ENCODE measurements around the gene OSGEP. TPM values are rescaled to one million over a fixed set of nuclear protein-coding genes. Genes with fewer than 3 reads are reported as not detected.

Gene OSGEP
- total and polyA plus RNA-seq, 2 donors (not counting 1 experiment from before 2014, with no cell fraction given) = 18.1 to 34.0 TPM

DNA sequence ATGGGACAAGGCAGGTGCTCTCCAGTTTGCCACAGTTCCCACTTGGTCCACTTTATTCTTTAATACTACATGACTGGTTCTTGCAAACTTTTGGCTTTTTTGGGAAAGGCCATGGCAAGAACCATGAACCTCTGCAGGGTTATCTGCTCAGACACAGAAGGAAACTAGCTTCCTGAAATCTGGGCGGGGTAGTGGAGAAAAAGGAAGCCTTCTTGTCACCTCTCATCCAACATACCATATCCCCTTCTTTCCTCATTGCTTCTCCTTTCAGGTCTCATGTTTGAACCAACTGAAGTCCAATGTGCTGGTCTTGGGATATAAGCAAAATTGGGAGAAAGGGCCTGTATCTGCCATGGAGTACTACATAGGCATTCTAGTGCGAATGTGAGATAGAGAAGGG is 13.2 kb downstream of the OSGEP start:
- Histone ChIP-seq H2AFZ (ENCODE audit: low read length) (no peak overlapping the region), H3K4me2 (ENCODE audit: extremely low read depth, insufficient read depth, low read length) (no peak overlapping the region), H4K20me1 (ENCODE audit: control insufficient read depth, extremely low read depth, insufficient read depth, low read length) (no peaks in the 10 kb centered on the region), H3K36me3 (ENCODE audit: control insufficient read depth, insufficient read depth, low read length) (peaks cover 3% of the 10 kb centered on the region), H3K9me3 (ENCODE audit: control insufficient read depth, insufficient read depth, low read depth, low read length) (no peaks in the 10 kb centered on the region), H3K79me2 (ENCODE audit: control insufficient read depth, insufficient read depth, low read length) (no peaks in the 10 kb centered on the region), H3K27me3 (ENCODE audit: control insufficient read depth, insufficient read depth, low read length) (no peaks in the 10 kb centered on the region), H3K4me3 (replicated peaks in 1 of 4; ENCODE audit: control extremely low read depth in 1 of 4, insufficient read depth in 1 of 4, low read depth in 3 of 4, low read length in 4 of 4) (no peak overlapping the region), H3K4me1 (ENCODE audit: control insufficient read depth, extremely low read depth, insufficient read depth, low read length) (no peaks in the 10 kb centered on the region), H3K9ac (ENCODE audit: insufficient read depth, low read length) (no peak overlapping the region), H3K27ac (ENCODE audit: insufficient read depth, low read length) (no peak overlapping the region)
- TF ChIP-seq EZH2 (IDR thresholded peaks at IDR 0.05; ENCODE audit: low read length, missing control alignments) = no peak
- no peak for DNase-seq (ENCODE audit: low read depth in 2 of 2)

DNA sequence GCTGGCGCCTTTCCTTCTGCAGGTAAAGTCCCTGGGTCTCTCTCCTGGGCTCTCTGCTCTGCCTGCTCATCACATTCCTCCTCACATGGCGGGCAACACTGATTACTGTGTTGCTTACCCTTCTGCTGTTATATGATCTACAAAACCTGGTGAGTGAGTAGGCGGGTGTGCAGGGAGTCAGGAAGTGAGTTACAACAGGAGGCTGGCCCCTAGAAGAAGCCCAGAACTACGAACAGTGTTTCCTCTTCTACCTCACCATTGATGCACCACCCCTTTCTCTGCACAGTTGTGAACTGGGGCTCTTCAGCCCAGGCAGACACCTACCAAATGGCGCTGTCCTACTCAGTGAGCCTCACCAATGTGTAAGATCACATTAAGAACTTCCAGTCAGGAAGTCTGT is 13.7 kb downstream of the OSGEP start:
- Histone ChIP-seq H3K4me3 (replicated peaks in 1 of 4; ENCODE audit: control extremely low read depth in 1 of 4, insufficient read depth in 1 of 4, low read depth in 3 of 4, low read length in 4 of 4) (no peak overlapping the region), H3K27me3 (ENCODE audit: control insufficient read depth, insufficient read depth, low read length) (no peaks in the 10 kb centered on the region), H3K27ac (ENCODE audit: insufficient read depth, low read length) (no peak overlapping the region), H3K9ac (ENCODE audit: insufficient read depth, low read length) (no peak overlapping the region), H3K9me3 (ENCODE audit: control insufficient read depth, insufficient read depth, low read depth, low read length) (no peaks in the 10 kb centered on the region), H2AFZ (ENCODE audit: low read length) (no peak overlapping the region), H3K4me1 (ENCODE audit: control insufficient read depth, extremely low read depth, insufficient read depth, low read length) (no peaks in the 10 kb centered on the region), H3K4me2 (ENCODE audit: extremely low read depth, insufficient read depth, low read length) (no peak overlapping the region), H3K36me3 (ENCODE audit: control insufficient read depth, insufficient read depth, low read length) (peaks cover 1% of the 10 kb centered on the region), H4K20me1 (ENCODE audit: control insufficient read depth, extremely low read depth, insufficient read depth, low read length) (no peaks in the 10 kb centered on the region), H3K79me2 (ENCODE audit: control insufficient read depth, insufficient read depth, low read length) (no peaks in the 10 kb centered on the region)
- peak in 1 of 2 donors; percentile 14 for DNase-seq (ENCODE audit: low read depth in 2 of 2)
- TF ChIP-seq, protein P1, sequence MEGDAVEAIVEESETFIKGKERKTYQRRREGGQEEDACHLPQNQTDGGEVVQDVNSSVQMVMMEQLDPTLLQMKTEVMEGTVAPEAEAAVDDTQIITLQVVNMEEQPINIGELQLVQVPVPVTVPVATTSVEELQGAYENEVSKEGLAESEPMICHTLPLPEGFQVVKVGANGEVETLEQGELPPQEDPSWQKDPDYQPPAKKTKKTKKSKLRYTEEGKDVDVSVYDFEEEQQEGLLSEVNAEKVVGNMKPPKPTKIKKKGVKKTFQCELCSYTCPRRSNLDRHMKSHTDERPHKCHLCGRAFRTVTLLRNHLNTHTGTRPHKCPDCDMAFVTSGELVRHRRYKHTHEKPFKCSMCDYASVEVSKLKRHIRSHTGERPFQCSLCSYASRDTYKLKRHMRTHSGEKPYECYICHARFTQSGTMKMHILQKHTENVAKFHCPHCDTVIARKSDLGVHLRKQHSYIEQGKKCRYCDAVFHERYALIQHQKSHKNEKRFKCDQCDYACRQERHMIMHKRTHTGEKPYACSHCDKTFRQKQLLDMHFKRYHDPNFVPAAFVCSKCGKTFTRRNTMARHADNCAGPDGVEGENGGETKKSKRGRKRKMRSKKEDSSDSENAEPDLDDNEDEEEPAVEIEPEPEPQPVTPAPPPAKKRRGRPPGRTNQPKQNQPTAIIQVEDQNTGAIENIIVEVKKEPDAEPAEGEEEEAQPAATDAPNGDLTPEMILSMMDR (conservative IDR thresholded peaks at IDR 0.05 in 1 of 2, IDR thresholded peaks at IDR 0.05 in 1 of 2; ENCODE audit: low read depth in 1 of 2, low read length in 2 of 2) = no peak
- TF ChIP-seq EZH2 (IDR thresholded peaks at IDR 0.05; ENCODE audit: low read length, missing control alignments) = no peak

DNA sequence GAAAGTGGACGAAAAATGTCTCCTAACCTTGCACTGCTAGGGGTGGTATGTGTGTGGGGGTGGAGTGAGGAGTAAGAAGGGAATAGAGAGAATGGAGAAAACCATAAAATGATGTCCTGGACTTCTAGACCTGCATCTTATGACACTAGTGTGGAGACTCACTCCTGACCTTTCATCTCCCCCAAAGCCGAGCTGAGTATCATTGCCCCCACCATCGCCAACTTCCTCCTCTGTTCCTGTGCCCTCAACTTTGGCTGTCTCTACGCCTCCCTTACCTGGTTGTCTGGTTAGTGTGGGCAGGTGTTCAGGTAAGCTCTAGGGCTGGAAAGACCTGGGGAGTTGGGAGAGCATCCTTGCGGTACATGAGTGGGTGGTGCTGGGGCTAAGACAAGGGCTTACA is 14.1 kb downstream of the OSGEP start:
- no peak overlapping the region for H3K27ac ChIP-seq (ENCODE audit: insufficient read depth, low read length)
- H3K4me3 ChIP-seq (replicated peaks in 1 of 4; ENCODE audit: control extremely low read depth in 1 of 4, insufficient read depth in 1 of 4, low read depth in 3 of 4, low read length in 4 of 4) = no peak overlapping the region
- H3K27me3 ChIP-seq (ENCODE audit: control insufficient read depth, insufficient read depth, low read length) = no peaks in the 10 kb centered on the region
- no peaks in the 10 kb centered on the region for H4K20me1 ChIP-seq (ENCODE audit: control insufficient read depth, extremely low read depth, insufficient read depth, low read length)
- no peaks in the 10 kb centered on the region for H3K9me3 ChIP-seq (ENCODE audit: control insufficient read depth, insufficient read depth, low read depth, low read length)
- H3K36me3 ChIP-seq (ENCODE audit: control insufficient read depth, insufficient read depth, low read length) = no peaks in the 10 kb centered on the region
- no peaks in the 10 kb centered on the region for H3K4me1 ChIP-seq (ENCODE audit: control insufficient read depth, extremely low read depth, insufficient read depth, low read length)
- no peak for DNase-seq (ENCODE audit: low read depth in 2 of 2)
- no peaks in the 10 kb centered on the region for H3K79me2 ChIP-seq (ENCODE audit: control insufficient read depth, insufficient read depth, low read length)
- no peak for TF ChIP-seq EZH2 (IDR thresholded peaks at IDR 0.05; ENCODE audit: low read length, missing control alignments)
- TF ChIP-seq, protein P1 (conservative IDR thresholded peaks at IDR 0.05 in 1 of 2, IDR thresholded peaks at IDR 0.05 in 1 of 2; ENCODE audit: low read depth in 1 of 2, low read length in 2 of 2) = no peak
- H3K4me2 ChIP-seq (ENCODE audit: extremely low read depth, insufficient read depth, low read length) = no peak overlapping the region
- H3K9ac ChIP-seq (ENCODE audit: insufficient read depth, low read length) = no peak overlapping the region
- H2AFZ ChIP-seq (ENCODE audit: low read length) = no peak overlapping the region
